Hematopoietic multipotent progenitor cell (in vitro differentiated cells): ENCODE measurements around the gene OR4D9. TPM values are rescaled to one million over a fixed set of nuclear protein-coding genes. Genes with fewer than 3 reads are reported as not detected.

Source experiments
- DNase-seq, 3 donors: peaks; one replicate each; pipeline ENCODE4 v3.0.0-alpha.2; 2011 to 2015; ENCODE audit warnings: low read depth in 2 of 3, low spot score in 2 of 3
- total RNA-seq: library from RNA; depleted of rRNA; stranded (reverse); fragments of >200 nt; gene quantifications from one replicate; pipeline ENCODE4 v1.2.3, GENCODE V29; 2012

OR4D9 gene
- total RNA-seq, 1 donor = under 0.01 TPM

GRCh38 chr11:59550368-59550841 lies 39.1 kb downstream of the OR4D9 start:
- DNase-seq = peak; percentile 72 to 95 (median 91)

DNA sequence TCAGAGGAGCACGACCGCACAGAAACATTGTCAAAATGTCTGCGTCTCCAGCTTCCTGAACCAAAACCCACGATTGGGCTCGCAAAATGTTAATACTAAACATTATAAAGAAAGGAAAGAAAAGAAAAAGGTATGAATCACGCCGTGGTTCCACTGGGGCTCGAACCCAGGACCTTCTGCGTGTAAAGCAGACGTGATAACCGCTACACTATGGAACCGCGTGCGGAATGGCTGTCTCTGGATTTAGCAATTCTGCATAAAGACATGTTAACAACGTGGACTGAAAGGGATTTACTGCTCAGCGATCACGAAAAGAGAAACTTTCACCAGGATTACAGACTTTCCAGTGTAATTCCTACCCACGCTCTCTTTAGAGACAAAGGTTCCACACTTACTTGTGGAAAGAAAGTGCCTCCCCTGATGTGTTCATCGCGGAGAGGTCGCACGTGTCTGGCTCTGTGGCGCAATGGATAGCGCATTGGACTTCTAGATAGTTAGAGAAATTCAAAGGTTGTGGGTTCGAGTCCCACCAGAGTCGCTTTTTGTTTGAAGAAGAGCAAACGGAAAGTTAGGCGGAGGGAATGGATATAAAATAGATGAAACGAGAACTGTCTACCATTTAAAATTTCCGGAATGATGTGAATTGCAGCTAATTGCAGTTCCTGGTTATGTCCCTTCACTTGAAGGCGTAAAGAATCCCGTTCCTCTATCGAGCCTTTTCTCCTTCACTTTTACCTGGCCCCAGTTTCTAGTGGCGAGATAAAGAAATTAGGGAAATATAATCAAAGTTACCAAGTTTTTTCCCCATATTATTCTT lies 39.7 kb downstream of the OR4D9 start:
- DNase-seq = peak; percentile 69 to 93 (median 82)

GRCh38 chr11:59551659-59552521 lies 40.6 kb downstream of the OR4D9 start:
- DNase-seq = peak in 1 of 3 donors; percentile 72

DNA sequence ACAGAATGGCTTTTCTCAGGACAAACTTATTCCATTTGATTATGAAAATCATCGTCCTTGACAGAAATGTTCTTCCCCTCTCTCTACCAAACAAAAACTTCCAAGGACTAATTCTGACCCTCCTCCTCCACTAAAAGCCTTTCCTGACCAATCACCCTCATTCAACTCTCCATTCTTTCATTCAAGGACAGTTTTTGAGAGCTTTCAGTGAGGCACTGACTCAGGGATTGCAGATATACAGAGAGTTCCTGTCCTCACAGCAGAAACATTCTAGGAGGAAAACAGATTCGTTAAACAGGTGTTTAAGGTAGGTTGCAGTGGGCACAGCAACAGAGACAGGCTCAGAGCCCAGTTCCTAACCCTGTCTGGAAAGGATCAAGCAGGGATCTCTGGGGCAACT lies 41.5 kb downstream of the OR4D9 start:
- DNase-seq = no peak

DNA sequence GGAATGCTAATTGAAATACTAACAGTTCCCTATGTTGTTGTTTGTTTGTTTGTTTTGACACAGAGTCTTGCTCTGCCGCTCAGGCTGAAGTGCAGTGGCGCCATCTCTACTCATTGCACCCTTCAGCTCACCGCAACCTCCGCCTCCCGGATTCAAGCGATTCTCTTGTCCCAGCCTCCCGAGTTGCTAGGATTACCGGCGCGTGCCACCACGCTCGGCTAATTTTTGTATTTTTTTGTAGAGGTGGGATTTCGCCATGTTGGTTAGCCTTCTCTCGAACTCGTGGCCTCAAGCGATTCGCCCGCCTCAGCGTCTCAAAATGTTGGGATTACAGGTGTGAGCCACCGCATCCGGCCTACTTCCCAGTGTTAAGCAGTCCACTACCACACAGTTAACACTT lies 42.0 kb downstream of the OR4D9 start:
- DNase-seq = no peak

DNA sequence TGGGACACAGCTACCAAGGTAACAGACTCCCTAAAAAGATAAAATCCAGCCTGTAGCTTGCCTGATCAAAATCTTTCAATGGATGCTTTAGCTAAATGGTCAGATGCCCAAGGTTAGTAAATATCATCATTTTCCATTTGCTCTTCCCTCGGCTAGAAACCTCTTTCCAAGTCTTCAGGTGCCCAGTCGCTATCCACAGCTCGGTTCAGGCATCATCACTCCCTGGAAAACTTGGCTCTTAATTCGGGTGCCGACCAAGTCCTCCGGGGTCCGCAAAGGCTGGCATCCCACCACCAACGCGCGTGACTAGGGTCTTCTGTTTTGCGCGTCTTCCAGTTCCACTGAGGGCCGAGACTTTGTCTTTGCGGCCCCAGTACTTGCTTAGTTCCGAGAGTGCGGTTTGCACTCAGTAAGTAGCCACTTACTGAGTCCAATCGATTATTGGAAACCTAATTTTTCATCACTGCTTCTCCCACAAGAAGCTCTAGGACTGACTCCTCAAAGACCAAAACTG lies 44.3 kb downstream of the OR4D9 start:
- no peak for DNase-seq

DNA sequence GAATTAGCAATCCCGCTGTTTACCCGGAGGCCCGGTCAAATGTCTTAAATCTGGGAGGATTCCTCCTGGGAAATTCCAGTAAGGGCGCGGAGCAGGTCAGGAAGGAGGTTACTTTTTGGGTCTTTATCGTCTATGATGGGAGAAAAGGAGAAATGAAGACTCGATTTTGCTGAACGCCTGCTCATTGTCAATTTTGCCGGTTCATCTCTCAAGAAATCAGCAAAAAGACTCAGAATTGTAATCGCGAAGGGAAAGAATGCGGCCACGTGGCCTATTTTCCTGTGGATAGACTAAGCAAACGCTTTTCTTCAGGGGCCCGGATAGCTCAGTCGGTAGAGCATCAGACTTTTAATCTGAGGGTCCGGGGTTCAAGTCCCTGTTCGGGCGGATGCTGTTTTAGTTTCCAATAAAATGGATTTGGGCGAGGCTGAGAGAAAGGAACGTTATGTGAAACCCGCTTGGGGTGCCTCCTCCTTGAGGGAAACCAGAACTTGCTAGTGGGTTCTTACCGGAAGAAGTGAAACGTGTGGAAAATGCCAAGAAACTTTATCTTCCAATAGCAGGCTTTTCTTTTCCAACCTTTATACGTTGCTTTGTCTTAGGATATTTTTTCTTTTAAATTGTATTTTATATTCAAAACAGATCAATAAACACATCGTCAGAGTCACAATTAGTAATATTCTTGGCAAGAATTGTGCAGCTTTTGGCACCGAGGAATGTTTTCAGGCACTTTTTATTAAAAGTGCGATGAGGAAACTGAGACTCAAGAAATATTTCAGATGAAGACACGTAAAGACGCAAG lies 45.0 kb downstream of the OR4D9 start:
- peak; percentile 21 to 83 (median 56) for DNase-seq

DNA sequence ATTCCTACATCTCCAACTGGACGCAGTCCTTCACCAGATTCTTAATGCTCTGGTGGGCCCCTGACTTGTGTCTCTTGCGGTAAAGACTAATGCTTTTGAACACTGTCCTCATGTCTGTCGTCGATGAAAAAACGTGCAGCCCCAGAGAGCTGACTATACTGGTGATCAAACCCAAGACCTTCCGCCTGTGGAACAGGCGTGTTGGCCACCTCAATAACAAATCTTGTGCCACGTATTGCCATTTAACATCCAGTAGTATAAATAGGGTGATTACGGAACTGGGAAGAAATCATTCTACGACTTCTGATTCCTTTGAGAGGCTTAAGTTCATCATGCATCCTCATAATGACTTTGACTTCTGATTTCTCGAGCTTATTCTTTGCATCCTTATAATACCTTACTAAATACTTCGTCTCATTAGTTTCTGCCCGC lies 45.6 kb downstream of the OR4D9 start:
- DNase-seq = peak in 1 of 3 donors; percentile 36

- no peak for DNase-seq
These were observed 46.9 kb downstream of the OR4D9 start for GRCh38 chr11:59558270-59558643.

DNA sequence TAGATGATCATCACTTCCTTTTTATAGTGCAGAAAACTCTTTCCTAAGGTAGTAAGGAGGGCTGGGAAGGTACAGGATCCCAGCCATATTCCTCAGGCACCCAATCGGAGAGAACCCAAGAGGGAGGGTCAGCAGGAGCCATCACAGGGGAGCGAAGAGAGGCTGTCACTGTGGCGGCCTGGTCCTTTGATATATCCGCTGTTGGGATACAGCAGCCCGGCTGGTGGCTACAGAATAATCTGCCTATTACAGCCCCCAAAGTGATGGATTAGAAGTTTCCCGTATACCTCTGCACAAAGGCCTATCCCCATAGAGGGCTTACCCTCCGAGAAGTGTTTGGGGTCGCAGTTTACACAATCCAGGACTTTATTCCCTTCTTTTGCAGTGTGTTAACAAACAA lies 48.5 kb downstream of the OR4D9 start:
- no peak for DNase-seq

- peak; percentile 72 to 91 (median 78) for DNase-seq
These were observed 49.0 kb downstream of the OR4D9 start for GRCh38 chr11:59560290-59560701.

GRCh38 chr11:59560702-59561473 lies 49.5 kb downstream of the OR4D9 start:
- DNase-seq = peak; percentile 63 to 84 (median 82)

DNA sequence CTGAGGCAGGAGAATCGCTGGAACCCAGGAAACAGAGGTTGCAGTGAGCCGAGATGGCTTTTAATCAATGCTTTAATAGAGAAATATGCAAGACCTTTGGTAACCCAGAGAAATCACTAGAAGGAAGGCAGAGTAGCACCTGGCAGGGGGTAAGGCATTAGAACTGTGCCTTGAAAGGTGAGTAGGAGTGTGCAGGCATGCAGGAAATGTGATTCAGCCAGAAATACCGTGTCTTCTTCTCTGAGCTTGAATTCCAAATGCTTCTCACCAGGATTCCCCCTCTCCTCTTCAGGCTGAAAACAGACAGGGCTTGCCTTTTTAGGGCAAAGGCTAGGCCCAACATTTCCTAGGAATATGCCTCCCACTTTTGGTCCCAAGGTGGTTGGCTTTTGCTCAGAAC lies 51.0 kb downstream of the OR4D9 start:
- no peak for DNase-seq

Other genes starting within 250 kb of the OR4D9 start
- not detected for gene OR5AN1, start 152.6 kb upstream of the OR4D9 start, total RNA-seq
- under 0.01 TPM for gene OR5A2, start 85.1 kb upstream of the OR4D9 start, total RNA-seq
- gene OR5A1, start 75.1 kb upstream of the OR4D9 start, total RNA-seq = under 0.01 TPM
- gene OR4D6, start 54.6 kb upstream of the OR4D9 start, total RNA-seq = not detected
- gene OR4D10, start 38.2 kb upstream of the OR4D9 start, total RNA-seq = not detected
- not detected for gene OR4D11, start 8.0 kb upstream of the OR4D9 start, total RNA-seq
- gene OSBP, start 104.2 kb downstream of the OR4D9 start, total RNA-seq = 23.7 TPM
- gene PATL1, start 157.5 kb downstream of the OR4D9 start, total RNA-seq = 8.3 TPM
- gene OR10V1, start 202.3 kb downstream of the OR4D9 start, total RNA-seq = not detected
- gene STX3, start 243.8 kb downstream of the OR4D9 start, total RNA-seq = 23.2 TPM